SU-DHL-6 (cell line): Measurements from ENCODE around the gene MBNL1.

Experiments used
- CTCF ChIP-seq: fragments of 200-600 bp; sonication (generic); IDR thresholded peaks from one replicate; pipeline ENCODE4 v1.5.1; 2017; ENCODE audit warnings: antibody characterized with exemption, mild to moderate bottlenecking, low read length, moderate library complexity; ENCODE audit not compliant: insufficient read depth, poor library complexity, severe bottlenecking
- EZH2phosphoT487 ChIP-seq: fragments of 200-600 bp; sonication (generic), shearing (Covaris generic); conservative IDR thresholded peaks from 2 replicates; pipeline ENCODE4 v1.6.1; 2018; ENCODE audit warnings: mild to moderate bottlenecking, antibody characterized with exemption, low read length, moderate library complexity, mixed read lengths

- TF ChIP-seq CTCF (no peak), EZH2phosphoT487 (no peak)
Measured at GRCh38 chr3:152496716-152497115, 228.0 kb downstream of the MBNL1 start.
